Activated CD8-positive, alpha-beta memory T cell treated with anti-CD3 and anti-CD28 coated beads for 24 hours (primary cell): ENCODE data around the gene FMR1NB.

ENCODE experiments used
- DNase-seq: peaks from one replicate; pipeline ENCODE4 v3.0.0-alpha.2; 2020

The FMR1NB gene, protein sequence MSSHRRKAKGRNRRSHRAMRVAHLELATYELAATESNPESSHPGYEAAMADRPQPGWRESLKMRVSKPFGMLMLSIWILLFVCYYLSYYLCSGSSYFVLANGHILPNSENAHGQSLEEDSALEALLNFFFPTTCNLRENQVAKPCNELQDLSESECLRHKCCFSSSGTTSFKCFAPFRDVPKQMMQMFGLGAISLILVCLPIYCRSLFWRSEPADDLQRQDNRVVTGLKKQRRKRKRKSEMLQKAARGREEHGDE

GRCh38 chrX:147981038-147981752 is at the start of gene FMR1NB:
Gene FMR1NB (plus strand): TSS chrX:147981337. CDS start chrX:147981403, 66 bp downstream.
- DNase-seq, result no peak

DNA sequence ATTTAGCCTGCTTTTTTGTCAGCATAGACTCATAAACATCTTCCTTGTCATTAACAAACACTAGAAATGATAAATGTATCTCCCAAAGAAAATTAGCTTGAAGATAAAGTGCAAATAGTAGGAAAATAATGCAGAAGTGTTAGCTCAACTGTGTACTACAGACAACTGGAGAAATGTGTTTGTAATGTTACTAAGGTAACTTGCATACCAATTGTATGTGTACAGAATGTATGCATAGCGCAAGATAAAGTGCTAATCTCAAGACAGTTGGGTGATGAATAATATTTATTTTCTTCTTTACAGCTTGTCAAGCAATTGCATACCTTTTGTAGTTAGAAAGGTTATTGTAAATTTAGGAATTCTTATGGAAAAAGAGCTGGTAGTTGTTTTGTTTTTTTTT is 47.3 kb upstream of the FMR1NB start:
- no peak for DNase-seq

DNA sequence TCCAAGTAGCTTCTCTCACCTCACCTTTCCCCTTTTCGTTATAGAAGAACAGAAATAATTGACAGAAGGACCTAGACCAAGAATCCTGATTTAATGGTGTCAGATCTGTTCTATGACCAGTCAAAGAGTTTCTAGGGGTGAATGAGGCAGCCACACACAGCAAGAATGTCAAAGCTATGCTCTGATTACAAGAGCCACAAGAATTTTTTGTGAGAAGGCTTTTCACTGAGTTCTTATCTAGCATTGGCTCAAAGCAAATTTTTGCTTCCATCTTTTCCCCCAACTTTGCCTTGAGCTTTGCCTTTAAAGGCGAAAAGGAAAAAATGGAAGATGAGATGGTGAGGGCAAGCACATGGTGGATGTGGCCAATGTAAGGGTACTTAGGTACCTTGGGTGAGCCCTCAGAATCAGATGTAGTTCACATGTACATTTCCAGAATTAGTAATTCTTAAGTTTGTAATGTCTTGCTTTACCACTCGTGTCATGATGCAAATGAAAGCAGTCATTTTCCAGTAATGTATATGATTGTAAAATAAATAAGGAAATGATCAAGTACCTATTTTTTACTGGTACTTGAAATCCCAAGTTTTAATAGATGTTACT is 45.9 kb upstream of the FMR1NB start:
- DNase-seq, result no peak

DNA sequence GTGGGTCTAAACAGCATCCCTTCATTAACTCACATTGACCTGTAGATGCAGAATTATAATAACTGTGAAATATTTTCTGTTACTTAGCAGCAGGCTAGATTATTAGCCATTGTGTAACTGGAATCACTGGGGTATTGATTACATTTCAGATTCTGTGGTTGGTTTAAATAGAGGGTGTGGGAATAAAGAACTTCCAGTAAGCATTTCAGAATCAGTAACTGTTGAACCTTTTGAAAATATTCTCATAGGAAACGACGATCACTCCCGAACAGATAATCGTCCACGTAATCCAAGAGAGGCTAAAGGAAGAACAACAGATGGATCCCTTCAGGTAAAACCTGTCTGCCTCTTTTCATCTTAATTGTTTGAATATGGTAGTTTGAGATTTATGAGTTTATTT is 35.9 kb upstream of the FMR1NB start:
- DNase-seq, result no peak

DNA sequence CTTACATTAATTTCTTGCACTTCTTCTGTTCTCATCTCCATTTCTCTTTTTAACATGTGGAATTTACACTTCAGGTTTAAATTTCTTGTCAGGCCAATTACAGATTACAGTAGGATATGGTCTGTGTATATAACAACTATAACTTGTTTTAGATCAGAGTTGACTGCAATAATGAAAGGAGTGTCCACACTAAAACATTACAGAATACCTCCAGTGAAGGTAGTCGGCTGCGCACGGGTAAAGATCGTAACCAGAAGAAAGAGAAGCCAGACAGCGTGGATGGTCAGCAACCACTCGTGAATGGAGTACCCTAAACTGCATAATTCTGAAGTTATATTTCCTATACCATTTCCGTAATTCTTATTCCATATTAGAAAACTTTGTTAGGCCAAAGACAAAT is 32.6 kb upstream of the FMR1NB start:
- no peak for DNase-seq

- DNase-seq, result no peak
These were observed 30.8 kb upstream of the FMR1NB start for GRCh38 chrX:147950352-147950751.

DNA sequence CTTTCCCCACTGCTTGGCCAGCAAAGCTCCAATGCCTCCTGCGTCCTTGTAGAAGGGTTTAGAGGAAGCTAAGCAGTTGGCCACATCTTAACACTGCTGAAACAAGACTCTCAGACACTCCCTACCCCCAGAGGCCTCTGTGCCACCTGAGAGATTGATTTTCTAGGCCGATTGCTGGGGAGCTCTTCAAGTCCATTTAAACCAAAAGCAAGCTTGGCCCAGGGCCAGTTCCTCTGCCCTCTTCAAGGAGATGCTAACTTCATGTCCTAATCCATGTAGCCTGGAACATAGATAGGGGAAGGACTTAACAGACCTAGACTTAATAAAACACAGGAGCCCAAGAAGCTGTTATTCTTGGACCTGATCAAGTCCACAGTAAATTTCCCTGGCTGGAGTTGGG is 27.2 kb upstream of the FMR1NB start:
- DNase-seq, result no peak

DNA sequence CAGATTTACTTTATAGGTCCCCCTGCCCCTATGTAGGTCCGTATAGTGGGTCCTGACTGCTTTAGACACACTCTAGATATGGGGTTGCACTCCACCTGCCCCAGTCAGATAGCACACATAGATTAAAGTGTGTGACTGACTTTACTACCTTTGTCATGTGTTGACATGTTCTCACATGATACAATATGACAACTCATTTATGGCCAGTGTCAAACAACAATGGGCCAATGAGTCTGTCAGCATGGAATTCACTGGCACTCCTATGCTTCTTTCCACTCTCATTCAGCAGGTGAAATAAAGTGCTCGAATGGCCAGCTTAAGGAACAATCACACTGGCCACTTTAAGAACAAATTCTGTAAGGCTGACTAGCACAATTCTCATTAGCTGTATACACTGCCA is 23.8 kb upstream of the FMR1NB start:
- DNase-seq, result no peak

- no peak for DNase-seq
These were observed 22.8 kb upstream of the FMR1NB start for GRCh38 chrX:147958291-147958690.

GRCh38 chrX:147960722-147961121 is 20.4 kb upstream of the FMR1NB start:
- DNase-seq, result no peak

DNA sequence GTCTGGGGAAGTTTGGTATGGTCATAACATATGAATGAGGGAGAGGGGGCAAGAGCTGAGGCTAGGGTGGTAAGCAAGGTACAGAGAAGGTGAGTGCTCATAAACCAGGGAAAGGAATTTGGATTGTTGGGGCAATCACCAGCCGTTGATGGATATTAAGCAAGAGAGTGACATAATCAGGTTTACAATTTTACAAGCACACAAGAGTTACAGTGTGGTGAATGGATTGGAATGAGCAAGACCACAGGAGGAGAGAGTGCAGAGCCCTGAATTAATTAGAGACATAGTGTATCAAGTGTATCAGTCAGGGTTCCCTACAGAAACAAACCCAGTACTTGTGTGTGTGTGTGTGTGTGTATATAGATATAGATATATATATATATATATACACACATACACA is 18.7 kb upstream of the FMR1NB start:
- DNase-seq, result no peak

DNA sequence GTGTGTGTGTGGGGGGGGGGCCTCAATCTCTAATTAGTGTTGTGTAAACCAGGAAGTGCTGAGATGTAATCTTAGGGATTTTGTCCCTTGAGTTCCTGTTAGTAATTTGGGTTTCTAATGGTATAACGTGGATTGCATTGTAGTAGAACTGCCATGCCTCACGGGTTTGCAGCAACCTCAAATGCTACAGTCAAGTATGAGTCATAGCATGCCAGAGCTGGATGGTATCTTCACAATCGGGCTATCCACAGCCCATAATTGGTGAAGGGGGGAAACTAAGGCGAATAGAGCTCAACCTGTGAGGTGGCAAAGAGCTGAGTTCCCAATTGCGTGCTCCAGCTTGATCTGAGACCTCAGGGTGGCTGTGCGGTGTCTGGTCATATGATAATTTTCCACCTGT is 2.2 kb upstream of the FMR1NB start:
- DNase-seq, result no peak

DNA sequence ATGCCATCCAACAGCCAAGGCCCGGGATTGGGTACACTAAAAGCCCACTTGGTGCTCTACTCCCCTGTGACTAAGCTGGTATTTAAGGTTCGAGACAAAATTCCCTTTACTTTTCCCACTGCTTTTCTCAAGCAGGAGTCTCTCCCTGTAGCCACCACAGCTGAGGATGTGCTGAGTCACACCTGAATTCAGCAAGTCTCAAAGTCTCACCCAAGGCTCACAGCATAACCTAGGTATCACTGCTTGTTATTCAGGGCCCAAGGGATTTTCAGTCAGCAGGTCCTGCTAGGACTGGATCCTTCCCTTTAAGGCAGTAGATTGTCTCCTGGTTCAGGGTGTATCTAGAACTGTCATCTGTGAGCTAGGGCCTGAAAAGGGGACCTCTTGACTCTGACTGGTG is 39.2 kb downstream of the FMR1NB start:
- DNase-seq, result no peak

- DNase-seq, result no peak
These were observed 43.5 kb downstream of the FMR1NB start for GRCh38 chrX:148024425-148025148.

DNA sequence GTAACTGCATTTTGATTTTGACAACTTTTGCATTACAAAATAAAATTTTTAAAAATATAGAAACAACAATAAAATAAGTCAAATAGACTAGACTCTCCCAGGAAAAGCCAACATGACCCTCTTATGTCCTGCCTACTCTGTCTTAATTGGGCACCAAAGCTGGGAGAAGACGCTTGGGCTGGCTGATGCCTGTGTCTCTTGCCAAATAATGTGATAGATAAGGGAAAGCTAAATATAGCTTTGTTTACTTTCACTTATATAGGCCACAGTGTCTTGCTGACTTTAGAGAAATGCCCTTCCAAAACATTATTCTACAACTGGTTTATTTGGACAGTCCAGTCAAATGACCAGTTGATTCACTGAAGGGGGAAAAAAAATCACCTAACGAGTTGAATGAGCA is 54.2 kb downstream of the FMR1NB start:
- no peak for DNase-seq

DNA sequence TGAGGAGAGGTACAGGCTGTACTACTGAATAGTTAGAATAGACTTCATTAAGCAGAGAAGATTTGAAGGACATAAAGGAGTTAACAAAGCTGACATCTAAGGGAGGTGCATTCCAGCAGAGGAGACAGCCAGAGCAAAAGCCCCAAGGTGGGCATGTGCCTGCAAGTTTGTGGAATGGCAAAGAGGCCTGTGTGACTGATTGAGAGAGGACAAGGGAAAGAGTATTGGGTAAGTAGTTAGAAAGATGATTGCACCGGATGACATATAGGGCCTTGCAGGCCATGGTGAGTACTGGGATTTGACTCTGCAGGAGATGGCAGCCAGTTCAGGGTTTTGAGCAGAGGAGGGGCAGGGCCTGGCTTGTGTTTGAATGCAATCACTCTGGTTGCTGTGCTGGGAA is 55.9 kb downstream of the FMR1NB start:
- no peak for DNase-seq

DNA sequence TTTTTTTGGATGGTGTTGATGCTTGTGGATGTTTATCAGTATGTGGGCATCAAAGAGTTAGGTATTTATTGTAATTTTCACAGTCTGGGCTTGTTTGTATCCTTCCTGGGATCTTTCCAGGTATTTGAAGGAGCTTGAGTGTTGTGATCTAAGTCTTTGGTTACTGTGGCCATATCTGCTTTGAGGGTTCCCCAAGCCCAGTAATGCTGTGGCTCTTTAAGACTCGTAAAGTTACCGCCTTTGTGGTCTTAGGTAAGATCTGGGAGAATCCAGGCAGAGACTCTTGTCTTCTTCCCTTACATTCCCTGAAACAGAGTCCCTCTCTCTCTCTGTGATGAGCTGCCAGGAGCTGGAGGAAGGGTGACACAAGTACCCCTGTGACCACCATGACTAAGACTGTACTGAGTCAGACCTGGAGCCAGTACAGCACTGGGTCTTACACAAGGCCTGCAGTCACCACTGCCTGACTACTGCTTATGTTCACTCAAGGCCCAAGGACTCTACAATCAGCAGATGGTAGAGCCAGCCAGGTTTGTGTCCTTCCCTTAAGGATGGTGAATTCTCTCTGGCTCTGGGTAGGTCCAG is 62.2 kb downstream of the FMR1NB start:
- no peak for DNase-seq

DNA sequence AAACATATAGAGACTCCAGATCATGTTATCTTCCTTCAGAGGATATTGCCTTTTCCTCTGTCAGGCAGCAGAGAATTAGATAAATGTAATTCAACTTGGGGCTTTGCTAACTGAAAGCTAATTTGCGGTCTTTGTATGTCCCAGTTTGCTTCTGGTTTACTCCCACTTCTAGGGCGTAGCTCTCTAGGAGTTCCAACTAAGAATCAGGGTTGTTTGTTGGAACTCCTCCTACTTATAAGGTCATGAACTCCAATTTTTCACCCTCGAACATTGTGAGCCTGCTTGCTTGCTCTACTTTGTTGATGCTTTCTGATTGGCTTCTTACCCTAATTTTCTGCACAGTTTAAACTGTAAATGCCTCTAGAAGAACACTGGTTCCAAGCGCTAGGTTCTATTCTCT is 66.1 kb downstream of the FMR1NB start:
- no peak for DNase-seq

DNA sequence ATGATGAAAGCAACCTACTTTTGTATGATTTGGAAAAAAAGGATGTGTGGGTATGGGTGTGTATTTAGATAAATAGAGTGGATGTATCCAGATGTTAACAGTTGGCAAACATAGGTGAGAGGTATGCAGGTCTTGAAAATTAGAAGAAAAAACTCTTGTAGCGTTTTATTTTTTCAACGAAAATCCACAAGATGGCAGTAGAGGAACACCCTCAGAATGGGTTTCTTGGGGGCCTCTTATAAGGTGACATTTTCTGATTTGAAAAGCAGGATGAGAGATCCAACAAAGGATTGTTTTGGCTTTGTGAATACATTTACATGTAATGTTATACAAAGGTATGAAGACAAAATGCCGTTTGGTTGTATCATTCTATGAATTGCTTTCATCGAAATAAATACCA is 68.3 kb downstream of the FMR1NB start:
- no peak for DNase-seq

DNA sequence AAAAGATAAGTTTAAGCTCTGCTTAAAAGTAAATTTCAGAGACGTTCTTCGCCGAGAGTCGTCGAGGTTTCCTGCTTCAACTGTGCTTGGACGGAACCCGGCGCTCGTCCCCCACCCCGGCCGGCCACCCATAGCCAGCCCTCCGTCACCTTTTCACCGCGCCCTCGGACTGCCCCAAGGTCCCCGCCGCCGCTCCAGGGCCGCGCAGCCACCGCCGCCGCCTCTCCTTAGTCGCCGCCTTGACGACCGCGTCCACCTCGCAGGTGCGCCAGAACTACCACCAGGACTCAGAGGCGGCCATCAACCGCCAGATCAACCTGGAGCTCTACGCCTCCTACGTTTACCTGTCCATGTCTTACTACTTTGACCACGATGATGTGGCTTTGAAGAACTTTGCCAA is 70.8 kb downstream of the FMR1NB start:
- no peak for DNase-seq

DNA sequence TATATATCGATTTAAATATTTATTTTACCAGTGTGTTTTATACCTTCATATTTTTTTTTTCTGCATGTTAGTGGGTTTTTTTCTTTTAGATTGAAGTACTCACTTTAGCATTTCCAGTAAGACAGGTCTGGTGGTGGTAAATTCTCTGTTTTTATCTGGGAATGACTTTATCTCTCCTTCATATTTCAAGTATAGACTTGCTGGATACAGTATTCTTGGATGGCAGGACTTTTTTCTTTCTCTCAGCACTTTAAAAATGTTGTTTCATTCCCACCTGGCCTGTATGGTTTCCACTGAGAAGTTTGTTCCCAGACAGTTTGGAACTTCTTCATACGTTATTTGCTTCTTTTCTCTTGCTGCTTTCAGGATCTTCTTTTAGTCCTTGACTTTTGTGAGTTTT is 86.1 kb downstream of the FMR1NB start:
- no peak for DNase-seq

DNA sequence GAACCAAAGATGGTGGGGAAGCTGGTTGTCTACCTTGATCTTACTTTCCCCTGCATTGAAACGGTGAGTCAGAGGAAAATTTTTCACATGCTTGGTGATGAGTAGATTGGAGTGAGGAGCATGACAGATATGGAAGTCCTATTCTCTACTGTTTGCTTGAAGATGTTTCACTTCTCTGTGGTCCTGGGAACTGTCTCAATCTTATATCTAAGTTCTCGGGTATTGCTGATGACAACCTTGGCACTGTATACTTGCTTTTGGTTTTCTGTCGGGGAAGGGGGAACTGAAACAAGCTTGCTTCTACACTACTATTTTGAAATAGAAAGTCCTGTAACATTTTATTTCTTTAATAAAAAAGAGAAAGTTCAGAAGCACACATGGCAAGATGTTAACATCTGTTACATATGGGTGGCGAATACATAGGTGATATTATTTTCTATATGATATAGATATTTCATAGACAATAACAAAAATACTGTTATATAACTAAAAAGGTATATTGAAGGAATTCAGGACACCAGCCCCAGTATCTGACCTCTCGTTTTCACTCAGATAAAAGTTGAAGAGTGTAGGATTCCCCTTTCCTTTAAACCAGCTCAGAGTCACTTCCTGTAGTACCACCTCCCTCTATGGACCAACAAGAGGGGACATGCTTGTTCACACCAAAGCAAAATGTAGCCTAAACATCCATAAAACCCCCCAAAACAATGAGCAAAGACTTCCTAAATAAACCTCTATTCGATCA is 88.8 kb downstream of the FMR1NB start:
- DNase-seq, result no peak

DNA sequence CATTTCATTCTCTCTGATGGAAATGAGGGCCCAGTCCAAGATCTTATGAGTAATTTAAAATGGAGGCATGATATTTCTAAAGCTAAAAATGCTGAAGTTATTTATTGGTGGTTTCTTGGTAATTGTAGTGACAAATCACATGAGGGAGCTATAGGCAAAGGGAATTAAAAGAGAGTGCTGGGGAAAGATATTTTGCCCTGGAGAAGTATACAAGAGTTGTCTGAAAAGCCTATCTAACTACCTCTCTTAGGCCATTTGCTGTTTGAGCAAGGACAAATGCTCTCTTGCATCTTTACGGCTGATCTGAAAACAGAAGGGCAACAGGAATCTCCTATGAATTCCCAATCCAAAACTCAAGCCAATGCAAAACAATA is 89.4 kb downstream of the FMR1NB start:
- no peak for DNase-seq
